Right ventricle myocardium inferior (tissue), 1 donor: ENCODE results near the gene PRKAG2. TPM values are rescaled to one million over a fixed set of nuclear protein-coding genes. Genes with fewer than 3 reads are reported as not detected.

ENCODE experiments used
- ATAC-seq: fragments of 200-7000 bp; cut with Tn5 transposase; one replicate; pipeline ENCODE4 v1.9.1; 2020; ENCODE audit warnings: mild to moderate bottlenecking, moderate library complexity
- DNase-seq: peaks from one replicate; pipeline ENCODE4 v3.0.0; 2021; ENCODE audit errors: missing footprints
- intact Hi-C: fragments of 100-400 bp; cut with DNase I; formaldehyde crosslinking; loops from one replicate; pipeline ENCODE4 v1.11.0; 2022
- total RNA-seq: library from RNA; stranded (reverse); fragmentation: NEBNext Ultra II Directional; extraction: Animal tissue kit (Norgen Biotek cat#: 25700); gene quantifications from one replicate; pipeline ENCODE4 v1.2.1, GENCODE V29; 2021
- donor health status: DM: no; HTN: yes; CAD: no; lungs with severe emphysema.

The PRKAG2 gene
- total RNA-seq, 1 donor from 2014 or later, result 122 TPM

DNA sequence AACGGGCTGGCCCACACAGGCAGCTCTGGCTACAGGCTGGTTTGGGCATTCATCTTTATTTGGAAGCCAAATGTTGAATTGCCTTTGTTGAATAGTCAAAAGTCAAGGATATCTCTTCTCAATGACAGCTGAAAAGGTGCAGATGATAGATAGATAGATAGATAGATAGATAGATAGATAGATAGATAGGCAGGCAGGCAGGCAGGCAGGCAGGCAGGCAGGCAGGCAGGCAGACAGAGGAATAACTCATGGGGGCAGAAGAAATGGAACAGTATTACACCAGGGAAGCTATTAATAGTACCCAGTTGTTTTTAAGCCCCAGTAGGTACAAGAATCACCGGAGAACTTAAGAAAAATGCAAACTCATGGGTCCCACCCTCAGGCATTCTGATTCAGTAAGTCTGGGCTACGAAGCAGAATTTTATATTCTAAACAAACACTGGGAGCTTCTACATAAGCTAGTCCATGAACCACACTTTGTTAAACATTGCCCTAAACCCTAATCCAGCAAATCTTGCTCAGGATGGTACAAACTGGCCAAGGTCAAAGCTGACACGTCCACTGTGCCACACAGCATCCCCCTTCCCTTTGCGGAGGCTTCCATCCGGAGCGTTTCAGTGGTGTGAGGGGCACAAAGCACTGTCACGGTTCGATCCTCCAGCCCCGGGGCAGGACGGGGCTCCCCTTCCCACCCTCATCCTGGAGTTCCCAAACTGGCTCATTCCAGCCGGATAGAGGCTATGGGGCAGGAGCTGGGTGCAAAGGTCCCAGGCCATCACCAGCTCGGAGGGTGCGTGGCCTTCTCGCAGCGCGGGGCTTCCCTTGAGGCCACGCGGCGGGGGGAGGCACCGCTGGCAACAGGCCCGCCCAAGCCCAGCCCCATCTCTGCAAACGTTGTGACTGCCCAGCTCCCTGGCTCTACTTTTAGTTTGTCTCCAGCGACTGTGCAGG, 6.7 kb downstream of the PRKAG2 start:
- intact Hi-C loops, result loop anchor here (5.0 kb wide), 1 partner anchor 88 kb away; no protein-coding TSS in a partner anchor
- ATAC-seq (no peak), DNase-seq (no peak)

DNA sequence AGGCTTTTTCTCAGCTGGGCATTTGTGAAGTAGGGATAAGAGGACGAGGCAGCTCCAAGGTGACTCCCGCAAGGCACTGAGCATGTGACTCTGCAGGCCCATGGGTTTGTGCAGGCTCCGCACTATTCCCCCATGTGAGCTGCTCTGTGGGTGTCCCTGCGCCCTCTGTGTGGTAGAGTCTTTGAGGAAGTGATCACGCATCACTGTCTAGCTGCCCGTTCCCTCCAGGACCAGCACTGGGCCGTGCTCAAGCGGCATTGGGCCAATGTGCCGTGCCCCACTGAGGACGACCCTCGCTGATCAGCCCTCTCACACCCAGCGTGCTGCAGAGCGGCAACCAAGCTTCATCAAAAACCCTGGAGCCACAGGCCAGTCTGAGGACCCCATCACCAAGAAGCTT, 7.5 kb downstream of the PRKAG2 start:
- intact Hi-C loops, result loop anchor here (5.0 kb wide), 1 partner anchor 87 kb away; no protein-coding TSS in a partner anchor
- DNase-seq (no peak), ATAC-seq (no peak)

DNA sequence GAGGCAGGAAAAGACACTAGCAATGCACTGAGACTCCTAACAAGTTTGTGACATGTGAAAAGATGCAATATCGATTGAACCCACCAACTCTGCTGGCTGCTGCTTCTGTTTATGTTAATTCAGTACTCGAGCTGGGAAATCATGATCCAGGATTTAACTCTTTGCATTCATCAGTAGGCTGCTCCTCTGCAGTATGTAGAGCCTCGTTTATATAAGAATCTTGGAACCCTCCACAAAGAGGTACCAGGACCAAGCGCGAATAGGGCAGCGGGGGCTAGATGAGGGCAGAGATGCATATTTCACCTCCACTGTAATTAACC, 7.8 kb downstream of the PRKAG2 start:
- intact Hi-C loops, result loop anchor here (5.0 kb wide), 1 partner anchor 87 kb away; no protein-coding TSS in a partner anchor
- ATAC-seq (no peak), DNase-seq (no peak)

DNA sequence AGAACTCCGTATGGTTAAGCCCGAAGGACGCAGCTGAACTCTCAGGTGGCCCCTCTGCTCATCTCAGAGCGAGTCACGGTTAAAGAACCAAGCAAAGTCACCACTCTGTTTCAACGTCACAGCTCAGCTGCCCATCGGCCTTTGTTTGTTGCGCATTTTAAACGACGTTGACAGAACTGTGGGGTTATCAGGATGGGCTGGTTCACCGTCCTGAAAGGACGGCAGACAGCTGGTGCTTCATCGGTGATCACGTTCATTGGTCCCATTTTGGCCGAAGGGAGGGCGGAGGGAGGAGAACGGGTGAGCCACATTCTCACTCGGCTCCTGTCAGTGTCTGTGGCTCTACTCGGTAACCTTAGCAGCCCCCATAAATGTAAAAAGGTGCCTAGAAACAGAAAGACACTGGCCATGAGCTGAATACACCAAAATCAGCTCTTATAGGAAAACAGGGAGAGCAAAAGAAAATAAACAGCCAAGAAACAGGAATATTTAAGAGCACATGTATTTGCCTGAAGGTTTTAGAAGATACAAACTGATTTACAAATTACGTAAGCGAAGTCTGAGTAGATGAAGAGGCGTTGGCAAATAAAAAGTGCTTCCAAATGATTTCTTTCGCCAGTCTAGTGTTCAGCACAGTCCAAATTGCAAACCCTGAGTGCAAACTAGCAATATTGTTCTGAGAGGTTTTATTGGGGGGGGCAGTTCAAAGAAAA, 8.4 kb downstream of the PRKAG2 start:
- peak; percentile 56 for ATAC-seq
- intact Hi-C loops, result loop anchor here (5.0 kb wide), 1 partner anchor 86 kb away; no protein-coding TSS in a partner anchor
- DNase-seq, result no peak

DNA sequence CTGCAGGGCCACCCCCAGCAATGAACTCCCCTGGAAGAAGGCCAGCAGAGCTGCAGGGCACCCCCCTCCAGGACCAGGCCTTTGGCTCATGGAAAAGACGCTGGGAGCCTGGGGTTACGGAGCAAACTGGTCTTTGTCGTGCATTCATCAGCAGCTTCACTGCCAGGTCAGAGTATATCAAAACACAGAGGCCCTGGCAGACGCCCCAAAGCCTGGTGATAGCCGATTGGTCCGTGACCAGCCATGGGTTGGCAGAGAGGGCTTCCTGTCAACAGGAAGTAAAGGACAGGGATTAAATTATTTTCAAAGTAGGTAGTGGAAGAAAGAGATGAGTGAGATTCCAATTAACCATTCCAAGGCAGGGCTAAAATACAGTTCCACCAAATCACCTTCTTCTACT, 9.0 kb downstream of the PRKAG2 start:
- intact Hi-C loops, result loop anchor here (5.0 kb wide), 1 partner anchor 86 kb away; no protein-coding TSS in a partner anchor
- ATAC-seq (peak; percentile 69), DNase-seq (no peak)

DNA sequence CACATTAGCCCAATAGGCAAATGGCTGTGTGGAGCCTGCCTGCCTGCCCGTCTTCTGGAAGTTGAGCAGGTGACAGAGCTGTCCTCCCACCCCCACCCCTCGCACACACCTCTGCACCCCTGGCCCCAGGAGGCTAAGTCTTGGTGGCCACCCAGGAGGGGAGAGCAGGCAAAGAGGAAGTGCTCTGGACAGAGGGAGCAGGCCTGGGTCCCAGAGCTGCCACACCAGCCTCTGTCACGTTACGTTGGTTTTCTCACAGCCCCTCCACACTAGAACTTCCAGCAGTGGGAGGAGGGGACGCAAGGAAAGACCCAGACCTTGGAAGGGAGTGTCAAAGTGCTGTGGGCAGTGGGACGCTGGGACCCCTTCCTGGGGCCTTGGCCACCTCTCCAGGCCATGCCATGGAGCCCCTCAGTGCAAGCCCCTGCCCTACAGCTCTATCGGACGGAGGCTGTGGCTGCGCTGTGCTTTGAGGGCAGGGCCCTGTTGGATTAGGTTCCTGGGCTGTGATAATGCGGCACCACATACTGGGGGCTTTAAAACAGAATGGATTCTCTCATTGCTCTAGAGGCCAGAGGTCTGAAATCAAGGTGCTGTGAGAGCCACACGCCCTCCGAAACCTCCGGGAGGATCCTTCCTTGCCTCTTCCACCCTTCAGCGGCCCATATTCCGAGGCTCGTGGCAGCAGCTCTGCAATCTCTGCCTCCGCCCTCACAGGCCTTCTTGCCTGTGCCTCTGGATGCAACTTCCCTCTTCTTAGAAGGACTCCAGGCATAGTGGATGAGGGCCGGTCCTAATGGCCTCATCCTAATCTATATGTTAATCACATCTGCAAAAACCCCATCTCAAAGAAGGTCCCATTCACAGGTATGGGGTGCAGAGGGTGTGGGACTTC, 9.9 kb downstream of the PRKAG2 start:
- ATAC-seq (no peak), DNase-seq (peak; percentile 6)
- intact Hi-C loops, result loop anchor here (5.0 kb wide), 1 partner anchor 85 kb away; no protein-coding TSS in a partner anchor

DNA sequence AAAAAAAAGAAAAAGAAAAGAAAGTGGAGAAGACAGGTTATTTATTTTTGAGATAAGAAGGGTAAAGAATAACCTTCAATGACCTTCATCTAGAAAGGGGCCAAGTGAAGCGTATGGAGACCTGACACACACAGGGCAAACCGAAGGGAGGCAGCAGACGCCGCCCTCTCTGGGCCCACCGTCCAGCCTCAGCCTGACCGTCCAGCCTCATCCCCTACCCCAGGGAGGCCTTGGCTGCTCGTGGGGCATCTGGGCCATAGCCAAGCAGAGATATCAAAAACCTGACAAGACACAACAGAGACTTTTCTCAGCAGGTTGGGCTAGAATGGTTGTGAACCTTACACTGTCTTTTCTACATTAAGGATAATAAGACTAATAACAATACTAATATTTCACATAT, 10.9 kb downstream of the PRKAG2 start:
- intact Hi-C loops, result loop anchor here (5.0 kb wide), 1 partner anchor 84 kb away; no protein-coding TSS in a partner anchor

DNA sequence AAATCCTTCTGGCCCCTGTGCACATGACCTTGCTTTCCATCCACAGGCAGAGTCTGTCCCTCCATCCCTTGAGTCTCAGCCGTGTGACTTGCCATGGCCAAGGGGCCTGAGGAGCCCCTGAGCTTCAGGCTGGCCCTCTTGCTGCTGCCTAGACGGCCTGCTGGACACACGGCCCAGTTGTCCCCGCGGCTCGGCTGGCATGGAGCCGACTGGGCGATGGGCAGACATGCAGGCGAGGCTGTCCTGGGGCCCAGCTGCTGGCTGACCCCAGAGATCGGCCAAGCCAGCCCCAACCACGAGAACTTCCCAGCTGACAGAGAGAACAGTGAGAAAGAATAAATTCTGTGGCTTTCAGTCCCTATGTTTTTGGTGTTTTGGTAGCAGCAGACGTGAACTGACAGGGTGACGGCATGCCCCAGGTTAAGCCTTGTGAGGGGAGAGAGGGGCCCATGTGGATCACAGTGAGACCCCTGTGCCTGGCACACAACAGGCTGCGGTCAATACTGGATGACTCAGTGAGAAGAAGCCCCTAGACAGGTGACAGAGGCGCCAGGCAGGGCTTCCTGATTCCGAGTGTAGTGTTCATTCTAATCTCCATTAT, 11.7 kb downstream of the PRKAG2 start:
- no peak for ATAC-seq
- intact Hi-C loops, result loop anchor here (5.0 kb wide), 1 partner anchor 83 kb away; no protein-coding TSS in a partner anchor
- DNase-seq, result peak; percentile 70

More for the DNA sequence above, 10.9 kb downstream of the PRKAG2 start:
- no peak for DNase-seq
- no peak for ATAC-seq

DNA sequence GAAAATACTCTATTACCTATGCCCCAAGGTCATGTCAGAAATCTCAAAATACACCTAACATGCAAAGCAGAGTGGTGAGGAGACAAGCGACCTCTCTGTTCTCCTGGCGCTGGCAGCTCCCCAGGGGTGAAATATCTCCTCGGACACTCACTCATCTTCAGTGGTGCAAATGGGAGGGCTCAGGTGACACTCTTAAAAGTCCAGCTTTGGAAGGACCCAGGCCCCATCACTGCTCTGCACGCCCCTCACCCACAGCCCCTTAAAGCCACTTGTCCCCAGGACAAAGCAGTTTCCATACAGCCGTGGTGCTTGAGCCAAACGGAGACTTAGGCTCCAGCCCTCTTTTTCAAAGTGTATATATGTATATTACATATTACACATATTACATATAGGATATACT, 12.4 kb downstream of the PRKAG2 start:
- DNase-seq (peak; percentile 26), ATAC-seq (no peak)
- intact Hi-C loops, result no loop called here

DNA sequence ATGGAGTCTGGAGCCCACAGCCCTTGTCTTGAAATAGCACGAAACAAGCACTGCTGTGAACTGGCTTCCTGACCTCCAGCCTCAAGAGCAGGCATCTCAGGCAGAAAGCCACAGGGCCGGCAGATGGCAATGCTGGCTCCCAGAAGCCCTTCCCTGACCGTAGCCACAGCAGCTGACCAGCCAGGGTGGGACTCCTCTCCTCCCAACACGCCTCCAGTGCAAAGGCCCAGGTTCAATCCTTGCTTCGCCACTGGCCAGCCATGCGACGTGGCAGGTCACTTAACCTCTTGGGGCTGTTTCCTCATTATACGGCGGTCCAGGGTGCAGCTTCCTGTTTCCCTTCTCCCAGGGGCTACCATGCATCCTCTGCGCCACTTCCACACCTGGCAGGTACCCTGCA, 12.8 kb downstream of the PRKAG2 start:
- ATAC-seq, result peak; percentile 25

DNA sequence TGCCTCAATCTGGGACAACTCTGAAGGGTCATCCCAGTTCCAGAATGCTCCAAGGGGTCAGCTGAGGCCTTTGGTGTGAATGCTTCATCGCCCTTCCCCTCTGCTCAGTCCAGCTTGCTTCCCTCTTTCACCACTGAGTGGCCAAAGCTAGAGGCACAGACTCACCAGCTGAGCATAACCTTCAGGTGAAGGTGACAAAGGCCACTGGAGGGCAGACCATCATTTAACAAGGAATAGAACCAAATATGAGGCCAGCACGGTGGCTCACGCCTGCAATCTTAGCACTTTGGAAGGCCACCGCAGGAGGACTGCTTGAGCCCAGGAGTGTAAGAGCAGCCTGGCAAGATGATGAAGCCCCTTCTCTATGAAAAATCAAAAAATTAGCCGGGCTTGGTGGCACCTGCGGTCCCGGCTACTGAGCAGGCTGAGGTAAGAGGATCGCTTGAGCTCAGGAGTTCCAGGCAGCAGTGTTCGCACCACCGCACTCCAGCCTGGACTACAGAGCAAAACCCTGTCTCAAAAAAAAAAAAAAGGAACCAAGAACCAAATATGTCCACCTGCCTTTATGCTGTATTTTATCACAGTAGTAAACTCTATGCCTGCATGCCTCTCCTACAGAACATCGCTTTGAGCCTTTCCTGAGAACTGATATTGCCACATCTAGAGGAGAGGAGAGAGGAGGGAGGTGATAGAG, 13.4 kb downstream of the PRKAG2 start:
- intact Hi-C loops, result no loop called here
- ATAC-seq, result no peak
- DNase-seq, result peak; percentile 31

More for the DNA sequence above, 12.8 kb downstream of the PRKAG2 start:
- peak; percentile 41 for DNase-seq
- intact Hi-C loops, result no loop called here

DNA sequence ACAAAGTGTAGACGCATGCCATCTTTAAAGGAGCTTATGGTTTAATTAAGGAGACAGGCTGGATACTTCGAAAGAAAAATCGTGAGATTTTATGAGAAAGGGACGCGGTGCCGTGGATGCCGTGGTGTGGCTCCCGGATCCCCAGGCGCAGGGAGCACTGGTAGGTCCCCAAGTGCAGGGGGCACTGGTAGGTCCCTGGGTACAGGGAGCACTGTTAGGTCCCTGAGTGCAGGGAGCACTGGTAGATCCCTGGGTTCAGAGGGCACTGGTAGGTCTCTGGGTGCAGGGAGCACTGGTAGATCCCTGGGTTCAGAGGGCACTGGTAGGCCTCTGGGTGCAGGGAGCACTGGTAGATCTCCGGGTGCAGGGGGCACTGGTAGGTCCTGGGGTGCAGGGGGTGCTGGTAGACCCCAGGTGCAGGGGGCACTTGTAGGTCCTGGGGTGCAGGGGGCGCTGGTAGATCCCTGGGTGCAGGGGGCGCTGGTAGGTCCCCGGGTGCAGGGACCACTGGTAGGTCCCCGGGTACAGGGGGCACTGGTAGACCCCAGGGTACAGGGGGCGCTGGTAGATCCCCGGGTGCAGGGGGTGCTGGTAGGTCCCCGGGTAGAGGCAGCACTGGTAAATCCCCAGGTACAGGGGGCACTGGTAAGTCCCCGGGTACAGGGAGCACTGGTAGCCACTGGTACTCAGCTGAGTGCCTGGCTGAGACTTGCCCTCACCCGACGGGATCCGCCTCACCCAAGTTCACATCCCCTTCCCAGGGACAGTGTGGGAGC, 14.1 kb downstream of the PRKAG2 start:
- DNase-seq, result peak; percentile 57
- no peak for ATAC-seq
- intact Hi-C loops, result no loop called here

DNA sequence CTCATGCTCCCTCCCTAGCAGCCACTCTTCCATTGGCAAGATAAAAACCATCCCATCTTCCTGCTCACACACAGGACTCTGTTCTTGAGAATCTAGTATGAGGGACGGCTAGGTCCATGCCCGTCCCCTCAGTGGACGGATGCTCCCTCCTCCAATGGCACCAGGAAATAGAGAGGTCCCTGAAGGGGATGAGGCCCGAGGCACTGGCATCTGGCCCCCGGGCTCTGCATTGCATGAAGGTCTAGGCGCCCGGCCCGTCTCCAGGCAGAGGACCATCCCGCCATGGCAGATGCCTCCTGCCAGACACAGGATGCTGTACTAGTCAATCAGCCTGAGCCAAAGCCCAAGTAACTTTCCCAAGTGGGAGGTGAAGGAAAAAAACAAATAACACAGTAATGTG, 15.0 kb downstream of the PRKAG2 start:
- DNase-seq (peak; percentile 27), ATAC-seq (no peak)
- intact Hi-C loops, result no loop called here

DNA sequence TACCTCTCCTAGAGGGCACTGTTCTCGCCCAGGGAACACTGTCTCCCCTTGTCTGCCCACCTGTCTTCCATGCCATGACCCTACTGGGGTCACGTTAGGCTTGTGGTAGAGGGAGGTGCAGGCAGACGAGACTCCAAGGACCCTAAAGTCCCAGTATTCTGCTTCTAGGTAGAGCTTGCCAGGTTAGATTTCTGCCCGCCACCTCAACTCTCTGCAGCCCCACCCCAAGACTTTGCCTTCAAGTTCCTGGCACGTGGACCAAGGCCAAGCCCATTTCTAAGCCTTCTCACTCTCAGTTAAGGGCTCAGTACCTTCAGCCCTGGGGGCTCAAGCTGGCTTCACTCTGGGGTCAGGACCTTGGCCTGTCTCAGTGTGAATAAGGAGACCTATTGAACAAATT, 16.1 kb downstream of the PRKAG2 start:
- intact Hi-C loops, result no loop called here
- ATAC-seq (no peak), DNase-seq (peak; percentile 28)

DNA sequence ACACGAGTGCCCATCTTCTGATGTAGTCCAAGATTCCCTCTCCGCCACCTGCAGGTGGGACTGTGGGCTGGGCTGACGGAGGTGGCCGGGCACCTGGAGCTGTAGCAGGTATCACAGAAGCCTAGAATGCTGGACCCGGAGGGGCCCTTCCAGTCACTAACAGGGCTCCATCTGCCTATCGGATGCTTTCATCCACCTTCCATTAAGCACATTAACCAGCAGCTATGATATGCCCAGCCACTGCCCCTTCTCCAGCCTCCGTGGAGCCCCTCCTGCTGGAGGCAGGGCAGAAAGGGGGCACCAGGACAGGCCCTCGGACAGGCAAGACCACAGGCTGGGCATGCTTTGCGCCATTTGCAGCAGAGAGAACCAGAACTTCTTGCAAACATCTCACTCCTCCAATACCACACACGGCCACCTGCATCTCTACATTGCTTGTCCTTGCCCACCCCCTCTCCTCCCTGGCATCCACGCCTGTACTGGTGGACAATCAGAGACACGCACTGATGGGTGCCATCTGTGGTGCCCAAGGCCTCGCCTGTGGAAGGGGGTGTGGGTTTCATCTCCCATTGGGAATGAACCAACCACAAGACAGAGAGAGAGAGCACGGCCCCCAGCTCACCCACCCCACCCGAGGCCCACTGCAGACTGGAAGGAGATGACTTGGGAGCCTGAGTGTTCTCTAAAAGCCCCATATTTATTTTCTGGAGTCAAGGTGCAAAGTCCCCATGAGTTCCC, 16.8 kb downstream of the PRKAG2 start:
- ATAC-seq (no peak), DNase-seq (peak; percentile 49)
- intact Hi-C loops, result no loop called here
